ENCODE measurements around the gene OR10A4. TPM values are rescaled to one million over a fixed set of nuclear protein-coding genes. Genes with fewer than 3 reads are reported as not detected.
"Not testable (repeated sequence)": the region's sequence is repeated elsewhere in the genome, so short reads cannot be mapped to it uniquely, and the experiment has no call there.

Gene OR10A4
- total and polyA plus RNA-seq, 3 experiments from 2014 or later = not detected

DNA sequence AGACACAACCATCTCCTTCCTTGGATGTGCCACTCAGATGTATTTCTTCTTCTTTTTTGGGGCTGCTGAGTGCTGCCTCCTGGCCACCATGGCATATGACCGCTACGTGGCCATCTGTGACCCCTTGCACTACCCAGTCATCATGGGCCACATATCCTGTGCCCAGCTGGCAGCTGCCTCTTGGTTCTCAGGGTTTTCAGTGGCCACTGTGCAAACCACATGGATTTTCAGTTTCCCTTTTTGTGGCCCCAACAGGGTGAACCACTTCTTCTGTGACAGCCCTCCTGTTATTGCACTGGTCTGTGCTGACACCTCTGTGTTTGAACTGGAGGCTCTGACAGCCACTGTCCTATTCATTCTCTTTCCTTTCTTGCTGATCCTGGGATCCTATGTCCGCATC is 489 bp downstream of the OR10A4 start:
- no peak overlapping the region for H3K27ac ChIP-seq (ENCODE audit: low read depth, low read length)
- ChIA-PET POLR2A (no interaction called here), CTCF (no interaction called here)
- H3K4me1 ChIP-seq (ENCODE audit: insufficient read depth, low read length) = no peaks in the 10 kb centered on the region
- Mint-ChIP-seq H3K9me3 (peaks cover 0 to 4% (median 0%) of the 10 kb centered on the region in 5 donors), H3K4me3 (no peak overlapping the region), H3K4me1 (no peaks in the 10 kb centered on the region), H3K36me3 (no peaks in the 10 kb centered on the region), H3K27ac (no peak overlapping the region), H3K27me3 (peaks cover 4 to 26% of the 10 kb centered on the region in 2 donors)
- H3K4me3 ChIP-seq (ENCODE audit: low read length) = no peak overlapping the region
- H3K9me3 ChIP-seq (ENCODE audit: low read length) = no peaks in the 10 kb centered on the region
- DNase-seq = no peak
- no peaks in the 10 kb centered on the region for H3K27me3 ChIP-seq (ENCODE audit: insufficient read depth, low read length, poor library complexity, severe bottlenecking)
- no peaks in the 10 kb centered on the region for H3K36me3 ChIP-seq (ENCODE audit: insufficient read depth, low read length)

- Histone ChIP-seq H3K27ac (ENCODE audit: low read depth, low read length) (no peak overlapping the region), H3K4me3 (ENCODE audit: low read length) (no peak overlapping the region), H3K9me3 (ENCODE audit: low read length) (no peaks in the 10 kb centered on the region), H3K36me3 (ENCODE audit: insufficient read depth, low read length) (no peaks in the 10 kb centered on the region), H3K27me3 (ENCODE audit: insufficient read depth, low read length, poor library complexity, severe bottlenecking) (no peaks in the 10 kb centered on the region), H3K4me1 (ENCODE audit: insufficient read depth, low read length) (no peaks in the 10 kb centered on the region)
- Mint-ChIP-seq H3K9me3 (peaks cover 0 to 6% (median 0%) of the 10 kb centered on the region in 5 donors), H3K27ac (no peak overlapping the region), H3K4me1 (no peaks in the 10 kb centered on the region), H3K36me3 (no peaks in the 10 kb centered on the region), H3K4me3 (no peak overlapping the region), H3K27me3 (peaks cover 4 to 11% of the 10 kb centered on the region in 2 donors)
- POLR2A ChIA-PET = no interaction called here
- DNase-seq = no peak
- CTCF ChIA-PET = no interaction called here
These were observed 6.3 kb downstream of the OR10A4 start for GRCh38 chr11:6882751-6883150.

DNA sequence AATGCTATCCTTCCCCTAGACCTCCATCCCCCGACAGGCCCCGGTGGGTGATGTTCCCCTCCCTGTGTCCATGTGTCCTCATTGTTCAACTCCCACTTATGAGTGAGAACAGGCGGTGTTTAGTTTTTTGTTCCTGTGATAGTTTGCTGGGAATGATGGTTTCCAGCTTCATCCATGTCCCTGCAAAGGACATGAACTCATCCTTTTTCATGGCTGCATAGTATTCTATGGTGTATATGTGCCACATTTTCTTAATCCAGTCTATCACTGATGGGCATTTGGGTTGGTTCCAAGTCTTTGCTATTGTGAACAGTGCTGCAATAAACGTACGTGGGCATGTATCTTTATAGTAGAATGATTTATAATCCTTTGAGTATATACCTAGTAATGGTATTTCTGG is 11.3 kb downstream of the OR10A4 start:
- H3K27ac ChIP-seq (ENCODE audit: low read depth, low read length); H3K27ac Mint-ChIP-seq; POLR2A ChIA-PET; H3K9me3 Mint-ChIP-seq; H3K9me3 ChIP-seq (ENCODE audit: low read length); H3K4me1 Mint-ChIP-seq; H3K4me1 ChIP-seq (ENCODE audit: insufficient read depth, low read length); H3K27me3 ChIP-seq (ENCODE audit: insufficient read depth, low read length, poor library complexity, severe bottlenecking); H3K36me3 Mint-ChIP-seq; H3K4me3 ChIP-seq (ENCODE audit: low read length); CTCF ChIA-PET; DNase-seq; H3K36me3 ChIP-seq (ENCODE audit: insufficient read depth, low read length); H3K4me3 Mint-ChIP-seq: not testable (repeated sequence)
- H3K27me3 Mint-ChIP-seq = peaks cover 10 to 19% of the 10 kb centered on the region in 2 donors

DNA sequence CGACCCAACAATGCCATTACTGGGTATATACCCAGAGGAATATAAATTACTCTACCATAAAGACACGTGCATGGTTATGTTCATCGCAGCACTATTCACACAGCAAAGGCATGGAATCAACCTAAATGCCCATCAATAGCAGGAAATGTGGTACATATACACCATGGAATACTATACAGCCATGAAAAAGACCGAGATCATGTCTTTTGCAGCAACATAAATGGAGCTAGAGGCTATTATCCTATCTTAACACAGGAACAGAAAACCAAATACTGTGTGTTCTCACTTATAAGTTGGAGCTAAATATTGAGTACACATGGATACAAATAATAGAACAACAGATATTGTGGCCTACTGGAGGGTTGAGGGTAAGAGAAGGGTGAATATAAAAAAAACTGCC is 12.4 kb downstream of the OR10A4 start:
- H3K27ac ChIP-seq (ENCODE audit: low read depth, low read length) = no peak overlapping the region
- no peaks in the 10 kb centered on the region for H3K27me3 ChIP-seq (ENCODE audit: insufficient read depth, low read length, poor library complexity, severe bottlenecking)
- ChIA-PET CTCF (no interaction called here), POLR2A (no interaction called here)
- H3K4me1 ChIP-seq (ENCODE audit: insufficient read depth, low read length) = no peaks in the 10 kb centered on the region
- H3K4me3 ChIP-seq (ENCODE audit: low read length) = no peak overlapping the region
- no peaks in the 10 kb centered on the region for H3K36me3 Mint-ChIP-seq
- no peak overlapping the region for H3K4me3 Mint-ChIP-seq
- no peak for DNase-seq
- H3K27me3 Mint-ChIP-seq = peaks cover 9 to 20% of the 10 kb centered on the region in 2 donors
- H3K9me3 ChIP-seq (ENCODE audit: low read length) = no peaks in the 10 kb centered on the region
- no peak overlapping the region for H3K27ac Mint-ChIP-seq
- H3K4me1 Mint-ChIP-seq = no peaks in the 10 kb centered on the region
- no peaks in the 10 kb centered on the region for H3K36me3 ChIP-seq (ENCODE audit: insufficient read depth, low read length)
- H3K9me3 Mint-ChIP-seq = peaks cover 0 to 8% (median 3%) of the 10 kb centered on the region in 5 donors

DNA sequence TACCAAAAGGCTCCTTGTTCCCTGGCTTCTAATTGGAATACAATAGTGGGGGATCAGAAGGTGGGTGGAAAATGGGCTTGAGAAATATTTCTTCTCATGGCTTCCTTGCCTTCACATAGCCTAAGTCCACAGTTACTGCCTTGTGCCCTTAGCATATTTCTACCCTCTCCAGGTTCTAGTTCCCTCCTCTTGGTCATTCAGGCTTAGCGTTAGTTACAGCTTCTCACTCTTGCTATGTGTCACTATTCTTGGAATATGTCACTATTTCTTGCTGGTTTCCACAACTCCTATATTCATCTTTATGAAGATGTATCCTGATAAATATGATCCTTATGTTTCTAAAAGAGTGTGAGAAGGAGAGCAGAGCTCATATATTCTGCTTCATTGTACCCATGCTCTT is 13.4 kb downstream of the OR10A4 start:
- Mint-ChIP-seq H3K27ac (no peak overlapping the region), H3K4me3 (no peak overlapping the region), H3K9me3 (peaks cover 0 to 8% (median 3%) of the 10 kb centered on the region in 5 donors), H3K36me3 (no peaks in the 10 kb centered on the region), H3K4me1 (no peaks in the 10 kb centered on the region), H3K27me3 (peaks cover 8 to 20% of the 10 kb centered on the region in 2 donors)
- Histone ChIP-seq H3K4me3 (ENCODE audit: low read length) (no peak overlapping the region), H3K4me1 (ENCODE audit: insufficient read depth, low read length) (no peaks in the 10 kb centered on the region), H3K9me3 (ENCODE audit: low read length) (no peaks in the 10 kb centered on the region), H3K36me3 (ENCODE audit: insufficient read depth, low read length) (no peaks in the 10 kb centered on the region), H3K27ac (ENCODE audit: low read depth, low read length) (no peak overlapping the region), H3K27me3 (ENCODE audit: insufficient read depth, low read length, poor library complexity, severe bottlenecking) (no peaks in the 10 kb centered on the region)
- CTCF ChIA-PET = no interaction called here
- POLR2A ChIA-PET = no interaction called here
- no peak for DNase-seq

DNA sequence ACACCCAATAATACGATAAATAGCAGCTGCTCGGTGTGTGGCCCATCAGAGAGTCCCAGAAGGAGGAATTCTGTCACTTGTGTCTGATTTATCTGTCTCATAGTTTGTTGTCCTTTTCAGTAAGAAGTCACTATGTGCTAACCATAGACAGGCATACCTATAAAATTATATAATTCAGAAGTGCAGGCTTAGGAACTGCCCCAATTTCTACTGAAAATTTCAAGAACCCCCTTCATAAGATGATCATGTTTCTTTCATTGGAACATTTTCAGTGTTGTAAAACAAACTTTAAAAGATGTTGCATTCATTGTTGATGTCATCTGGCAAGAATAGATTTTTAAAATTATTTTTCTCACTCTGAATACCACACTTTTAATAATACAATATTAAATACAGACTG is 16.0 kb downstream of the OR10A4 start, which contains the start of gene OR2D2:
OR2D2 (minus strand) TSS at position 101 of the 400 bp plus-strand sequence; CDS start at position 101, 0 bp downstream.
- H3K4me3 ChIP-seq (ENCODE audit: low read length) = no peak within 1 kb of the TSS
- H3K27ac ChIP-seq (ENCODE audit: low read depth, low read length) = no peak within 1 kb of the TSS
- no peaks in the 10 kb centered on the region for H3K36me3 ChIP-seq (ENCODE audit: insufficient read depth, low read length)
- H3K27me3 ChIP-seq (ENCODE audit: insufficient read depth, low read length, poor library complexity, severe bottlenecking) = no peaks in the 10 kb centered on the region
- no peaks in the 10 kb centered on the region for H3K4me1 ChIP-seq (ENCODE audit: insufficient read depth, low read length)
- no peaks in the 10 kb centered on the region for H3K9me3 ChIP-seq (ENCODE audit: low read length)
- Mint-ChIP-seq H3K4me3 (no peak within 1 kb of the TSS), H3K27me3 (peaks cover 9 to 22% of the 10 kb centered on the region in 2 donors), H3K9me3 (peaks cover 0 to 4% (median 3%) of the 10 kb centered on the region in 5 donors), H3K27ac (peak within 1 kb of the TSS in 1 of 8 donors; percentile 74), H3K36me3 (no peaks in the 10 kb centered on the region), H3K4me1 (no peaks in the 10 kb centered on the region)
- POLR2A ChIA-PET = no interaction called here
- no peak for DNase-seq
- CTCF ChIA-PET = no interaction called here

- DNase-seq = no peak
- no peaks in the 10 kb centered on the region for H3K4me1 ChIP-seq (ENCODE audit: insufficient read depth, low read length)
- no peaks in the 10 kb centered on the region for H3K36me3 Mint-ChIP-seq
- peaks cover 0 to 2% (median 0%) of the 10 kb centered on the region in 5 donors for H3K9me3 Mint-ChIP-seq
- H3K27me3 ChIP-seq (ENCODE audit: insufficient read depth, low read length, poor library complexity, severe bottlenecking) = no peaks in the 10 kb centered on the region
- H3K4me1 Mint-ChIP-seq = no peaks in the 10 kb centered on the region
- H3K27me3 Mint-ChIP-seq = peaks cover 9 to 35% of the 10 kb centered on the region in 2 donors
- no peaks in the 10 kb centered on the region for H3K36me3 ChIP-seq (ENCODE audit: insufficient read depth, low read length)
- ChIA-PET POLR2A (no interaction called here), CTCF (no interaction called here)
- H3K4me3 Mint-ChIP-seq = no peak overlapping the region
- no peak overlapping the region for H3K27ac Mint-ChIP-seq
- H3K4me3 ChIP-seq (ENCODE audit: low read length) = no peak overlapping the region
- no peaks in the 10 kb centered on the region for H3K9me3 ChIP-seq (ENCODE audit: low read length)
- H3K27ac ChIP-seq (ENCODE audit: low read depth, low read length) = no peak overlapping the region
These were observed 17.7 kb downstream of the OR10A4 start for GRCh38 chr11:6894097-6894496.

DNA sequence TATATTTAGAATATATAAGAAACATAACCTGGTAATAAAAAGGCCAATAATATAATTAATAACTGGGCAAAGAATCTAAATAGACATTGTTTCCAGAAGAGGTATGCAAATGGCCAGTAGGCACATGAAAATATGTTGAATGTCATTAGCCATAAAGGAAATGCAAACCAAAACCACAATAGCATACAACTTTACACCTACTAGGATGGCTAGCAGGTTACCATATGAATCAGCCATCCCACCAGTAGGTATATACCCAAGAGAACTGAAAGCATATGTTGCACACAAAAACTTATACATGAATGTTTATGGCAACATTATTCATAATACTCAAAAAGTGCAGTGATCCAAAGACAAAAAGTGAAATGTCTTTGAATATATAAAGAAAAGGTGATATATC is 18.6 kb downstream of the OR10A4 start:
- no peaks in the 10 kb centered on the region for H3K27me3 ChIP-seq (ENCODE audit: insufficient read depth, low read length, poor library complexity, severe bottlenecking)
- CTCF ChIA-PET = no interaction called here
- Mint-ChIP-seq H3K4me1 (no peaks in the 10 kb centered on the region), H3K9me3 (no peaks in the 10 kb centered on the region), H3K27me3 (peaks cover 9 to 37% of the 10 kb centered on the region in 2 donors), H3K4me3 (no peak overlapping the region), H3K27ac (no peak overlapping the region), H3K36me3 (no peaks in the 10 kb centered on the region)
- no peak overlapping the region for H3K27ac ChIP-seq (ENCODE audit: low read depth, low read length)
- POLR2A ChIA-PET = no interaction called here
- H3K4me3 ChIP-seq (ENCODE audit: low read length) = no peak overlapping the region
- H3K4me1 ChIP-seq (ENCODE audit: insufficient read depth, low read length) = no peaks in the 10 kb centered on the region
- no peaks in the 10 kb centered on the region for H3K36me3 ChIP-seq (ENCODE audit: insufficient read depth, low read length)
- DNase-seq = no peak
- H3K9me3 ChIP-seq (ENCODE audit: low read length) = no peaks in the 10 kb centered on the region

GRCh38 chr11:6898911-6899310 is 22.5 kb downstream of the OR10A4 start:
- CTCF ChIA-PET = no interaction called here
- POLR2A ChIA-PET = no interaction called here
- no peaks in the 10 kb centered on the region for H3K4me1 Mint-ChIP-seq

More at GRCh38 chr11:6898911-6899310, 22.5 kb downstream of the OR10A4 start:
- no peaks in the 10 kb centered on the region for H3K9me3 ChIP-seq (ENCODE audit: low read length)
- Mint-ChIP-seq H3K27ac (no peak overlapping the region), H3K4me3 (no peak overlapping the region), H3K36me3 (no peaks in the 10 kb centered on the region), H3K9me3 (no peaks in the 10 kb centered on the region), H3K27me3 (peaks cover 5 to 34% of the 10 kb centered on the region in 2 donors)
- no peak overlapping the region for H3K4me3 ChIP-seq (ENCODE audit: low read length)
- H3K36me3 ChIP-seq (ENCODE audit: insufficient read depth, low read length) = no peaks in the 10 kb centered on the region
- H3K4me1 ChIP-seq (ENCODE audit: insufficient read depth, low read length) = no peaks in the 10 kb centered on the region
- no peaks in the 10 kb centered on the region for H3K27me3 ChIP-seq (ENCODE audit: insufficient read depth, low read length, poor library complexity, severe bottlenecking)
- no peak overlapping the region for H3K27ac ChIP-seq (ENCODE audit: low read depth, low read length)
- no peak for DNase-seq
